Activated gamma-delta T cell treated with anti-CD3 and anti-CD28 coated beads, Interleukin-2, amount 50 U/mL, for 16 hours (primary cell): ENCODE results near the gene MYADML2.
"Not testable (repeated sequence)": the region's sequence is repeated elsewhere in the genome, so short reads cannot be mapped to it uniquely, and the experiment has no call there.

ENCODE experiments used
- DNase-seq: peaks from one replicate; pipeline ENCODE4 v3.0.0-alpha.2; 2020; ENCODE audit warnings: low read depth

The MYADML2 gene, protein sequence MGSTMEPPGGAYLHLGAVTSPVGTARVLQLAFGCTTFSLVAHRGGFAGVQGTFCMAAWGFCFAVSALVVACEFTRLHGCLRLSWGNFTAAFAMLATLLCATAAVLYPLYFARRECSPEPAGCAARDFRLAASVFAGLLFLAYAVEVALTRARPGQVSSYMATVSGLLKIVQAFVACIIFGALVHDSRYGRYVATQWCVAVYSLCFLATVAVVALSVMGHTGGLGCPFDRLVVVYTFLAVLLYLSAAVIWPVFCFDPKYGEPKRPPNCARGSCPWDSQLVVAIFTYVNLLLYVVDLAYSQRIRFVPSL

DNA sequence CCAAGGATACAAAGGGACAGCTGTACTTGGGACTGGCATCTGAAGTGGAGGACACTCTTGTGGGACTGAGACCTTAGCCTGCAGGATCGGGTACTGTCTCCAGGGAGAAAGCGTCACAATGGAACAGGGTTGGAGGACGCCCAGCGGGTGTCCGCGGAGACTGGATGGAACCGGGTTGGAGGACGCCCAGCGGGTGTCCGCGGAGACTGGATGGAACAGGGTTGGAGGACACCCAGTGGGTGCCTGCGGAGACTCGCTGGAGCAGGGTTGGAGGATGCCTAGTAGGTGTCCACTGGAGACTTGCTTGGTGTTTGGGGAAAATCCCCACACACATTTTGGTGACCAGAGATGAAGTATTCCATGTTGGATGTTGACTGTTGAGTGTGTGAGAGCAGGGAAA lies at the start of gene MYADML2:
MYADML2 (minus strand) TSS at position 45 of the 400 bp plus-strand sequence. CDS start 5,492 bp downstream, outside the sequence.
- DNase-seq = no peak

DNA sequence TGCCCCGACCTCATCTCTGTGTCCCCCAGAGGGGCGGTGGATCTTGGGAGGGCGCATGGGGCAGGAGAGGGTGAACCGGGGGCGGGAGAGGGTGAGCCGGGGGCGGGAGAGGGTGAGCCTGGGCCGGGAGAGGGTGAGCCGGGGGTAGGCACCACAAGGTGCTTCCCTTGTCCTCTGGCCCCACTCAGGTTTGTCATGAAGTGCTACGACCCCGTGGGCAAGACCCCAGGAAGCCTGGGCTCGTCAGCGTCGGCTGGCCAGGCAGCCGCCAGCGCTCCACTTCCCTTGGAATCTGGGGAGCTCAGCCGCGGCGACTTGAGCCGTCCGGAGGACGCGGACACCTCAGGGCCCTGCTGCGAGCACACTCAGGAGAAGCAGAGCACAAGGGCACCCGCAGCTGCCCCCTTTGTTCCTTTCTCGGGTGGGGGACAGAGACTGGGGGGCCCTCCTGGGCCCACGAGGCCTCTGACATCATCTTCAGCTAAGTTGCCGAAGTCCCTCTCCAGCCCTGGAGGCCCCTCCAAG lies 49.3 kb upstream of the MYADML2 start:
- DNase-seq = no peak

DNA sequence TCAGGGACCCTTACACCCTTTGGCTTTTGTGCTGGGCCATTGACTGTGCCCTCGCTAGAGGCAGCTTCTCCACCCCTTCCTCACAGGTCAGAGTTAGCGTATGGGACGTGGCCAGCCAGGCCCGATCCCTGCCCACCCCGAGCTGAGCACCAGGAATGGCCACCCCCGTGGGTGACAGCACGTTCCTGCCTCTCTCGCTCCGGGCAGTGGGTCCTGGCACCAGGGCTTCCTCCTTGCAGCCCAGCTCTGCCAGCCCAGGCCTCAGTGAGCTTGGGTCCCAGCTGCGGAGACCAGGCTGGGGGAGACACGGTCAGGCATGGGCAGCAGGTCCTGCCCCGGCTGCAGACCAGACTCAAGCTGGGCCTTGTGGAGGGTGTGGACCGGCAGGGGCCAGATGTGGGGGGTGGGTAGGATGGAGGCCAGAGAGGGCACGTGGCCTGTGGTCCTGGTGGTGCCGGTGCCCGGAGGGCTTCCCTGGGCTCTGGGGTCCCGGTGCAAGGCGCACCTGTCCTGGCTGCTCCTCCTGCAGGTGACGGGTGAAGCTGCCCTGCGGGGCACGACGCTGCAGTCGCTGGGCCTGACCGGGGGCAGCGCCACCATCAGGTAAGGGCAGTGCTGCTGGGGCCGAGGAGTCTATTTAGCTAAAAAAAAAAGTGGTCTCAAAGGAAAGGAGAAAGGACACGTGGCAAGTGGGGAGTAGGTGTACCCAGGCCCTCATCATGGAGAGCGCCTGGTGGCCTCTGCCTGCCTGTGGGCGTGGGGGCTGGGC lies 48.6 kb upstream of the MYADML2 start:
- DNase-seq = no peak

DNA sequence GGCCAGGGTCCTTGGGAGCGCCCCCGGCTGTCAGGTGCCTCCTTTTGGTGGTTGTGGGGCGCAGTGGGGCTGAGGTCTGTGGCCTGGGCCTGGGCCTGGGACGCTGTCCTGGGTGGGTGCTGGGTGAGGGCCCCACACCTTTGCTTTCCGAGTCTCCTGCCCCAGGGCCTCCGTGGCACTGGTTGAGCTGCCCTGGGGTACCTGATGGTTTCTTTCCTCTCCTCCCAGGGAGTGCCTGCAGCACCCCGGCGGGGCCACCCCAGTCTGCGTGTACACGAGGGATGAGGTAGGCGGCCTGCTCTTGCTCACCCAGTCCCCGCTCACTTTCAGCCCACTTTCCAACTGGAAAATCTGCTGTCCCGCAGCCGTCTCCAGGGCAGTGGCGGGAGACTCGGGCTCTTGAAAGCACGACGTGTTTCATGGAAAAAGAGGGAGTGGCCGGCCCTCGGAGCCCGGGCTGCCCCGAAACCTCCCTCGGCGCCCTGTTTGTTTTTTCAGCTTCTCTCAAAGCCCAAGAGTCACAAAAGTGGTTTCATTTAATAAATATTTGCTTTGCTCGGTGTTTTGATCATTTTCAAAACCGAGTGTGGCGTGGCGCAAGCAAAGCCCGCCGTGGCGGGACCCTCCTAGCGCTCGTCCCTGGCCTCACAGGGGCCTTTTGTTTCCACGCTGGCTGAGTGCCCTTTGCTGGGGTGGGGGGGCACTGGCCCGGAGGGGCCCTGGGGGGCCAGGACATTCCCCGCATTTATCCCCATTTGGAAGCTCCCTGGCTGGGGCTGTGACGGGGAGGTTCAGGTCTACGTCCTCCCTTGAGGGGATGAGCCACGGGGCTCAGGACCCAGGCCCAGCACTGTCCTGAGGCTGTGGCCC lies 47.8 kb upstream of the MYADML2 start:
- no peak for DNase-seq

DNA sequence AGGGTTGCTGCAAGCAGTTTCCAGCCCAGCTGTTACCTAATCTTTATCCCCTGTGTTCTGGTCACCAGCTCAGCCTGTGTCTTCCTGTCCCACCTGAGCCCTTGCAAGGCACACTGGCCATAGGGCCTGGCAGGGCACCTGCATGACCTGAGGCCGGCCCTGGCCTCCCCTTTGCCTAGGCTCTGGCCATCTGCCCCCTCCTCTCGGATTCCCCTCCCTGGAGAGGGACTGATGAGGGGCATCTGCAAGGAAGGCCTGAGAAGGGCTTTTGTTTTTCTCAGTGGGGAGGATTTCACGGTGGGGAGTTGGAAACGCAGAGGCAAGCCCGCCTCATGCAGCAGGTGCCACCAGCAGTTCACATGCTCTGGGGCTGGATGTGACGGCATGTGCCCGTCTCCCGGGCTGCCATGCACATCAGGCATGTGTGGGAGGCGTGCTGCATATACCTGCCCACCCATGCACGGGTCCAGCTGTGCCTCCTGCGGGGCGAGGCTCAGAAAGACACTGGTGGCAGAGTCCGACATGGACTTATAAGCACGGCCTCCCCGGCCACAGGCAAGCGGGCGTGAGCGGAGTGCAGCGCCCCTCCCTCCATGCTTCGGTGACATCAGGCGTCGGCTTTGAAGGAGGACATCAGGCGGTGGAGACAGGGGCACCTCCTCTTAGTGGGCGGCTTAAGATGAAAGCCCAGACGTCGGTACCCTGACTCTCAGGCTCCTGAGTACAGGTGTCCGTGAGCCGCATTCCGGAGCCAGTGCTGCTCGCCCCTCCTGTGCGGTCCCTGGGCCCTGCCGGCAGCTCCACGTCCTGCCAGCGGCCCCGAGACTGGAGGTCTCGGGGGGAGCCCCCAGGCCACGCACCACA lies 46.9 kb upstream of the MYADML2 start:
- DNase-seq = no peak

DNA sequence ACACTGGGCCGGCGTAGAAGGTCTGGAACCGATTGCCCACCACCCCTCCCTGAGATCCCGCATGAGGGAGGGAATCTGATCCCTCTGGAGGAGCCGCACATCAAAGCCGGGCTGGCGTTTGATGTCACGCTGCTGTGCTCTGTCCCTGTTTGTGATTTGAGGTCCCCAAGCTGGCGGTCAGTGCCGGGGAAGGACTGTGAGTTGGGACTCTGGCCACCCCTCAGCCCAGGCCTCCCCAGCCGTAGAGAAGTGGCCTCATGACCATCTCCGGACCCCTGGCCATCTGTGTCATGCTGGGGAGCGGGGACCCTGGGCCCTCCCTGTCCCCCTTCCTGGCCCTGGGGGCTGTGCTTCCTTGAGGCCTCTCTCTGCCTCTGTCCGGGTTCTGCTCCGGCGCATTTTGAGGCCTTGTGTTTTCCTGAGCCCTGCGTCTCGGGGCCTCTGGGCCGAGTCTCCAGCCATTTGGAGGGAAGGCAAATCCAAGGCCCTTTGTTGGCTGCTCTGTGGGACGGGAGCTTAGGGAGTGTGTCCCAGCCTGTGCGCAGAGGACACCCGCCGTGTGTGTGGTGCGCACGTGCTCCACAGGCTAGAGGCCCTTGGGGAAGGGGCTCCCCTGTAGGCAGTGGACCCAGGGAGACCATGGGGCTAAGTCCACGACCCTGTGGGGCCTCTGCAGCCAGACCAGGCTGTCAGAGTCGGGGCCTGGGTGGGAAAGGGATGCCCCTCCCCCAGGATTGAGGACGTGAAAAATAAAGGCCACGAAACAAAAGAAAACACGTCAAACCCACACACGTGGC lies 45.5 kb upstream of the MYADML2 start:
- no peak for DNase-seq

DNA sequence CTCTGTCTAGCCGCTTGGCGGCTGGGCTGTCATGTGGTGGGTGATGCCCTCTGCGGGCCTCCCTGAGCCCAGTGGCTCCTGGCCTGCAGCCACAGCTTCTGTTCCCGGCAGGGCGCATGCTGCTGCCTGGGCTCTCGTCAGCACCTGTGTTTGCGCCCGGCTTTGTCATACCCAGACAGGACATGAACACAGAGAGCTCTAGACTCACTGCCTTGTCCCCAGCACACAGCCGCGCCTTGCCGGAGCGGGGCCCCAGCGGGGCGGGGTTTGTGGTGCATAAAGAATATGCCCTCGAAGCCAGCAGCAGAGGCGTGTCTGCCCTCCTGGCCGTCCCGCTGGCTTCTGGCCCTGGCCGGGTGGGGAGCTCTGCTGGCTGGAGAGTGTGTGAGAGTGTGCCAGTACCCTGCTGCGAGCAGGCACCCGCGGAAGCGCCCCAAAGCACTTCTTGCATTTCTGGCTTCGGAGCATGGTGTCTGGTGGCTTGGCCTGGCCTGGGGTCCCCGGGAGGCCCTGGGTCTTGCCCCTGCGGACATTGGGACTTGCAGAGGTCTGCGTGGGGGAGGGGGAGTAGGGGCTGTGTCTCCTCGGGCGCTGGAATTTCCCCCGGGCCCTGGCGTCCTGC lies 44.8 kb upstream of the MYADML2 start:
- no peak for DNase-seq

DNA sequence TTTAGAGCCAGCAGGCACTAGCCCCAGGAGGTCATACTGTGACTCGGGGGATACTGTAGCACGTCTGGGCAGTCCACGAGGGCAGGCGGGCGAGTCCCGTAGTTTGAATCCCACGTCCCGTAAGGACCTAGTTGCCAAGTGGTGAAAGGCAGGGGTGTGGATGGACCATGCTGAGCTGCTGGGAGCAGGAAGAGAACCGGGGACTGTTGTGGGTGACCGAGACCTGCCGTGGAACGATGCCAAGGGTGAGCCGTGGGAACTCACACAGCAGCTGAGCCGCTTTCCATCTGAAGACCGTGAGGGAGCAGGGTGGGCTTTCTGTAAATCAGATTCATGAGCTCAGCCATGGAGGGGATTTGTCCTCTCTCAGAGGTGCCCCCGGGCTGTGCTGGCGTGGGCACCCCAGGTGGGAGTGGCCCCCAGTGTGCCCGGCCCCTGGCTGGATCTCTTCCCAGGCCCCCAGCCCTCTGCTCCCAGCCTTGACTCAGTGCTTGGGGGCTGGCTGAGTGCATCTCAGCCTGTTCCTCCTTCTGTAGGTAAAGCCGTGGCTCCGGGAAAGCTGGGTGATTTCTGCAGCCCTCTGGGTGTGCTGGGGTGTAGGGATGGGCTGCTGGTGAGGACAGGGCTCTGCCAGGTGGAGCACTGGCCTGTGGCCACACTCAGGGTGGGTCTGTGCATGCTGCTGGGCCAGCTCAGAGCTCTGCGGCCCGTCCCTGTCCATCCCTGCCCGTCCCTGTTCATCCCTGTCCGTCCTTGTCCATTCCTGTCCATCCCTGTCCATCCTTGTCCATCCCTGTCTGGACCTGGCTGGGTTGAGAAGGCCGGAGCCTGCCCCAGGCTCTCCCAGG lies 44.0 kb upstream of the MYADML2 start:
- no peak for DNase-seq

DNA sequence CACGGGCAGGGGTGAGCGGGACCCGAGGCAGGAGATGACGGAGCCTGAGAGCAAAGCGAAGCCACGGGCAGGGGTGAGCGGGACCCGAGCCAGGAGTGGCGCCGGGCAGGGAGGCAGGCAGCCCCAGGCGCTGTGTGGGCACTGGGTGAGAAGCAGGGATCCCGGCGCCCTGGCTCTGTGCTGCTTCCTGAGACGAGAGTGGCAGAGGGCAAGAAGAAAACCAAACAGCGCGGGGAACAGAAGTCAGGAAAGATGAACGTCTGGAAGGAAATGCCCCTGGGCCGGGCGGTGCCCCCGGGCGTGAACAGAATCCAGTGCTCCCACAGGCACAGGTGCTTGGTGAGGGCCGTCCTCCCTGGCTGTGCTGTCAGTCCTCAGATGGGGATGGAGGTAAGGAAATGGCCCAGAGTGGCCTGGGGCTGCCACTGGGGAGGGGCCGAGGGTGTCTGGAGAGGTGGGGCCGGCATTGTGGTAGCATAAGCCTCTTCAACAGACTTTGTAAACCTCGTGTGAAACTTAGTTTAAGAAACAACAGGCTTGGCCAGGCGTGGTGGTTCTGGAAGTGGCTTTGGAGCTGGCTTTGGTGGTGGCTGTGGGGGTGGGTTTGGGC lies 40.2 kb upstream of the MYADML2 start:
- no peak for DNase-seq

DNA sequence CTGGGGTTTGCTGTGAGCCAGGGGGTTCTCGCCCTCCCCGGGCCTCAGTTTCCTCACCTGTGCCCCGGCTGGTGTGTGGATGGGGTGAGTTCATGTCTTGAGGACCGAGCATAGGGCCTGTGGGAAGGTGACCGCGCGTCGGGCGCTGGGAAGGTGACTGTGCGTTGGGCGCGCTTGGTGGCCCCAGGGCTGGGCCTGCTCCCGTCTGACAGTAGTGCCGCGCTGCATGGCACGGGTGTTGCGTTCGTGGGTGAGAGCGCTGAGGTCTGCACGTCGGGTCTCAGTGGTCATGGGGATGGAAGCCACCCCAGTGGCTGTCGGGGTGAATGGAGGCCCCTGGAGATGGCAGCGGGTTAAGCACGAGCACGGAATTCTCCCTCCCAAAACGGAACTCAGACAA lies 39.6 kb upstream of the MYADML2 start:
- DNase-seq = no peak

DNA sequence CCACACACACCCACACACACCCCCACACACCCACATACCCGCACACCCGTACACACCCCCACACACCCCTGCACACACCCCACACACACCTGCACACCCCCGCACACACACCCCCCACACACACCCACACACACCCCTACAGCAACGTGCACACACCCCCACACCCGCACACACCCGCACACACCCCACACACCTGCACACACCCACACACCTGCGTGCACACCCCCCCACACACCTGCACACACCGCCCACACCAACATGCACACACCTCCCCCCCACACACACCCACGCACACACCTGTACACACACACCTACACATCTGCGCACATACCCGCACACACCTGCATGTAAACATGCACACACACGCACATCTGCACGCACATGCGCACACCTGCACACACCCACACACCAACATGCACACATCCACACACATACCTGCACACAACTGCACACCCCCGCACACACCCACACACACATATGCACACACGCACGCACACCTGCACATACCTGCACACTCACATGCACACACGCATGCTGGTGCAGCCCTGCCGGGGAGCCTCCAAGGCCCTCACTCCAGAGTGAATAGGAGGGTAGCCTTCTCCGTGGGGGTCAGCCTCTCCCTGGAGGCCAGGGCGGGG lies 37.9 kb upstream of the MYADML2 start:
- no peak for DNase-seq

DNA sequence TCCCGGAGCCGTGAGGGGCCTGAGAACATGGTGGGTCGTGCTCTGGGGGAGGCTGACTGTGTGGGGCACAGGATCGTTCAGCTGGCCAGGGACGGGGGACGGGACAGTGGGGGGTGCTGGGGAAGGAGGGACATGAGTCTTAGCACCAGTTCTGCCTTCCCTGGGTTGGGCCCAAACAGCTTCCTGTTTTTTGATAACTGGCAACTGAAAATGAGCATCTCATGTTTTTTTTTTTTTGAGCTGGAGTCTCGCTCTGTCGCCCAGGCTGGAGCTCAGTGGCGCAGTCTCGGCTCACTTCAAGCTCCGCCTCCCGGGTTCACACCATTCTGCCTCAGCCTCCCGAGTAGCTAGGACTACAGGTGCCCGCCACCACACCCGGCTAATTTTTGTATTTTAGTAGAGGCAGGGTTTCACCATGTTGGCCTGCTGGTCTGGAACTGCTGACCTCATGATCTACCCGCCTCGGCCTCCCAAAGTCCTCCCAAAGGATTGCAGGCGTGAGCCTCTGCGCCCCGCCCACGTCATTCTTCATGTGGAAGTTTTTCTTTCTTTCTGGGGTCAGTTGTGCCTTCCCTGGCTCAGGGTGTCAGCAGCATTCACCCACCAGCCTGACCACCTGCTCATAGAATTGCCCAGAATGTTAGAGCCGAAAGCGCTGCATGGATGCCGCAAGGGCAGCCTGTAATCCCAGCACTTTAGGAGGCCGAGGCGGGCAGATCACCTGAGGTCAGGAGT lies 36.8 kb upstream of the MYADML2 start:
- no peak for DNase-seq

DNA sequence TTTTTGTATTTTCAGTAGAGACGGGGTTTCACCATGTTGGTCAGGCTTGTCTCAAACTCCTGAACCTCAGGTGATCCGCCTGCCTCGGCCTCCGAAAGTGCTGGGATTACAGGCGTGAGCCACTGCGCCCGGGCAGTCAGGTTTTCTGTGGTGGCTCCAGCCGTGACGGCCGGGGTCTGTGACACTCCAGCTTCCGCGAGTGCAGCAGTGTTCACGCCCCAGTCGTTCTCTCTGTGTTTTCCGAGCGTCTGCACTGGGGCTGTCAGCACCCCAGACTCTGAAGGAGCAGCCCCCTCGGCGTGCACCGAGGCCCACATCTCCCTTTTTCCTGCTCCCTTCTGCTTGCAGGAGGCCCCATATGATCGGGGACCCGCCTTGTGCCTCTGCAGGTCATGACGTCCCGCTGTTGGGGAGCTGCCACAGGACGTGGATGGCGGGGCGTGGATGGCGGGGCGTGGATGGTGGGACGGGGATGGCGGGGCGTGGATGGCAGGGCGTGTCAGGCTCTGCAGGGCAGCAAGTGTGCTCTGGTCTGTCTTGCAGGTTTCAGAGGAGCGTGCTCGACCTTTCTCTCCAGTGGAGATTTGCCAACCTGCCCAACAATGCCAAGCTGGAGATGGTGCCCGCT lies 36.1 kb upstream of the MYADML2 start:
- DNase-seq = no peak

DNA sequence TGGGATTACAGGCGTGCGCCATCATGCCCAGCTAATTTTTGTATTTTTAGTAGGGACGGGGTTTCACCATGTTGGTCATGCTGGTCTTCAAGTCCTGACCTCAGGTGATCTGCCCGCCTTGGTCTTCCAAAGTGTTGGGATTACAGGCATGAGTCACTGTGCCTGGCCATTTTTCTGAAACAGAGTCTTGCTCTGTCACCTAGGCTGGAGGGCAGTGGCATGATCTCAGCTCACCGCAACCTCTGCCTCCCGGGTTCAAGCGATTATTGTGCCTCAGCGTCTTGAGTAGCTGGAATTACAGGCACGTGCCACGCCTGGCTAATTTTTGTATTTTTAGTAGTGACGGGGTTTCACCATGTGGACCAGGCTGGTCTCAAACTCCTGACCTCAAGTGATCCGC lies 34.5 kb upstream of the MYADML2 start:
- not testable (repeated sequence) for DNase-seq

DNA sequence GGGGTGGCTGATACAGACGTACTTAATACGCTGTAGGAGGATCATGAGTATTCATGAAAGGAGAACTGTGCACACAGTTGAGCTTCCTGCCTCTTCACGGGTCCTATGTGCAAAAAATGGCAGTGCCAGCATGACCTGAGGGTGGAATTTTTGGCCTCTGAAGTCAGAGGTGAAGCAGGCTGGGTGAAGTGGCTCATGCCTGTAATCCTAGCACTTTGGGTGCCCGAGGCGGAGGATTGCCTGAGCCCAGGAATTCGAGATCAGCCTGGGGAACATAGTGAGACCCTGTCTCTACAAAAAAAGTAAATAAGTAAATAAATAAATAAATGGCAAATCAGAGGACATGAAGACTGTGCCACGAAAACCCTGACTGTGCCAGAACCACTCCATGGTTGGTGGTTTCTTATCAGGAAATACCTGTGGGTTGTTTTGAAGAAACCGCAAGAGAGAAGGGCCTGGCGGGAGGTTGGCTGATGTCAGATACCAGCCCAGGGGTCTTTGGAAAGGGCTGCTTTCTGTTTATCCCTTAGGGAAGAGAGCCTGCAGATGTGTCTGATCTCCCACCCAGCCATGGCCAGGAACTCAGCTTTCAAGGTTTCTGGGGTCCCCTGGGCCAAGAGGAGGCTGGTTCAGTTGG lies 33.8 kb upstream of the MYADML2 start:
- DNase-seq = no peak

DNA sequence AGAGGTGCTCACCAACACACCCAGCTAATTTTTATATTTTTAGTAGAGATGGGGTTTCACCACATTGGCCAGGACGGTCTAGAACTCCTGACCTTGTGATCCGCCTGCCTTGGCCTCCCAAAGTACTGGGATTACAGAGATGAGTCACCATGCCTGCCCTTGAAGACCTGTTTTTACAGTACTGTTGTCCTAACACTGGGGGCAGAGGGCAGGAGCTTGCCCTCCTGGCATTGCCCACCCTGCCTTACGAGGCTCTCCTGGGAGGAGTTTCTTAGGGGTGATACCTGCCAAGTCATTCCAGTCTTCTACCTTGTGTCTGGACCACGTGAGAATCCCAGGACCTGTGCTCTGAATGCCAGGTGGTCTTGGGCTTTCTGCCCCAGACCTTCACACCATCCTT lies 33.1 kb upstream of the MYADML2 start:
- DNase-seq = no peak
